Uterus (tissue), 4 donors: ENCODE measurements around the gene CDH13. TPM values are rescaled to one million over a fixed set of nuclear protein-coding genes. Genes with fewer than 3 reads are reported as not detected.

Source experiments
- DNase-seq, 2 donors: peaks; one replicate each; pipeline ENCODE4 v3.0.0-alpha.2; 2019 to 2020
- H3K27ac ChIP-seq, 2 donors: fragments of 200-600 bp; sonication (generic); 1 replicate in 1 of 2; 2 replicates in 1 of 2; pipeline ENCODE4 v1.5.1; 2016 to 2018
- H3K27me3 ChIP-seq, 2 donors: fragments of 200-600 bp; sonication (generic); one replicate each; pipeline ENCODE4 v1.5.1; 2018 to 2019; ENCODE audit warnings: control low read depth in 1 of 2
- H3K36me3 ChIP-seq, 2 donors: fragments of 200-600 bp; sonication (generic); one replicate each; pipeline ENCODE4 v1.5.1; 2019; ENCODE audit warnings: control low read depth in 1 of 2
- H3K4me1 ChIP-seq, 2 donors: fragments of 200-600 bp; sonication (generic); one replicate each; pipeline ENCODE4 v1.5.1; 2018 to 2019; ENCODE audit warnings: control low read depth in 1 of 2
- H3K4me3 ChIP-seq, 2 donors: fragments of 200-600 bp; sonication (generic); 1 replicate in 1 of 2; 2 replicates in 1 of 2; pipeline ENCODE4 v1.5.1; 2018 to 2019; ENCODE audit warnings: mild to moderate bottlenecking in 1 of 2
- H3K9me3 ChIP-seq, 2 donors: fragments of 200-600 bp; sonication (generic); one replicate each; pipeline ENCODE4 v1.5.1; 2019; ENCODE audit warnings: control low read depth in 1 of 2
- POLR2A ChIP-seq, 2 donors: fragments of 450-650 bp; IDR thresholded peaks; one replicate each; pipeline ENCODE4 v1.6.1; 2016; ENCODE audit warnings: antibody characterized with exemption in 2 of 2, mild to moderate bottlenecking in 1 of 2, moderate library complexity in 1 of 2
- intact Hi-C: fragments of 100-400 bp; cut with DNase I; formaldehyde crosslinking; loops from one replicate; pipeline ENCODE4 v1.15.1; 2023; ENCODE audit warnings: low total_unique reads
- total RNA-seq, 4 donors: library from RNA; depleted of rRNA in 3 of 4; stranded (reverse); fragments of >200 nt in 3 of 4; gene quantifications; one replicate each; pipeline versions ENCODE4 v1.1.0 to v1.2.4, GENCODE V29; 2014 to 2023
- TF ChIP-seq, protein P1 (sequence below), 4 experiments: fragments of 200-600 bp in 2 of 4; fragments of 450-650 bp in 2 of 4; sonication (generic) in 2 of 4; IDR thresholded peaks; one replicate each; pipeline ENCODE4 v1.5.1; 2016 to 2019; ENCODE audit warnings: antibody characterized with exemption in 4 of 4, mild to moderate bottlenecking in 2 of 4, moderate library complexity in 1 of 4
- donor health status: DM: yes; HTN: yes; CAD: no.

Gene CDH13
- total RNA-seq, 4 donors from 2014 or later, result 49.1 to 99.4 (median 82.7) TPM

DNA sequence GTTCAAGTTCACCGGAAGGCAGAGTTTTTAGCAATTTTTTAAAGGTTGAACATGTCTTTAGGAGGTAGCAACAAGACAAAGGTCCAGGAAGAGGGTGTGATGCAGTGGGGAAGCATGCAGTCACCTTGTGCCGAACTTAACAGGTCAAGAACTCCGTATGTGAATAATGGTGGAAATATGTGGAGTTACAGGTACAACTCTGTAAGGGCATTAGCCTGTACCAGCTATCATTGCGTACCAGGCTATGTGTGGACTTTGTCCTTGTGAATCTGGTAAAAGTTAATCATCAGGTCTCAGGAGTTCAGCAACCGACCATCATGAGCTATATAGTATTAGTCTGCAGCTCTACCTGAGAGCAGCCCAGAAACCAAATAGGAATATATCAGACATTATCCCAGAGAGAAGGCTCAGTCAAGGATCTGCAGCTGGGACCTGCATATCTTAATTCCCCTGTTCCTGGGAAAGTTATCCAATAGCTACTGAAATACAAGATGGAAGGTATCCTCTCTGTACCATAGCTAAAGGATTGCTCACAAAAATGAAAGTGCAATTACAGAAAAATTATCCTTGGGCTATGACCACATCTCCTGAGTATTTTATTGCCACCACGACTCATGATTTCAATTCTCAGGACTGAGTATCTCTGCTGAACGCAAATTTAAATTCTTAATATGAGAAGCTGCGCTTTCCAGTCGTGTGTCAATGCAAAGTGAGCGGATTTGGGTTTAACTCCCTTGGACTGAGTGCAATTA lies 469.3 kb downstream of the CDH13 start:
- intact Hi-C loops, result no loop called here
- Histone ChIP-seq H3K9me3 (peaks cover 0 to 8% of the 10 kb centered on the region in 2 donors), H3K27me3 (no peaks in the 10 kb centered on the region), H3K4me3 (no peak overlapping the region), H3K36me3 (no peaks in the 10 kb centered on the region), H3K27ac (no peak overlapping the region), H3K4me1 (no peaks in the 10 kb centered on the region)
- TF ChIP-seq, protein P1, sequence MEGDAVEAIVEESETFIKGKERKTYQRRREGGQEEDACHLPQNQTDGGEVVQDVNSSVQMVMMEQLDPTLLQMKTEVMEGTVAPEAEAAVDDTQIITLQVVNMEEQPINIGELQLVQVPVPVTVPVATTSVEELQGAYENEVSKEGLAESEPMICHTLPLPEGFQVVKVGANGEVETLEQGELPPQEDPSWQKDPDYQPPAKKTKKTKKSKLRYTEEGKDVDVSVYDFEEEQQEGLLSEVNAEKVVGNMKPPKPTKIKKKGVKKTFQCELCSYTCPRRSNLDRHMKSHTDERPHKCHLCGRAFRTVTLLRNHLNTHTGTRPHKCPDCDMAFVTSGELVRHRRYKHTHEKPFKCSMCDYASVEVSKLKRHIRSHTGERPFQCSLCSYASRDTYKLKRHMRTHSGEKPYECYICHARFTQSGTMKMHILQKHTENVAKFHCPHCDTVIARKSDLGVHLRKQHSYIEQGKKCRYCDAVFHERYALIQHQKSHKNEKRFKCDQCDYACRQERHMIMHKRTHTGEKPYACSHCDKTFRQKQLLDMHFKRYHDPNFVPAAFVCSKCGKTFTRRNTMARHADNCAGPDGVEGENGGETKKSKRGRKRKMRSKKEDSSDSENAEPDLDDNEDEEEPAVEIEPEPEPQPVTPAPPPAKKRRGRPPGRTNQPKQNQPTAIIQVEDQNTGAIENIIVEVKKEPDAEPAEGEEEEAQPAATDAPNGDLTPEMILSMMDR (IDR thresholded peaks at IDR 0.05), result no peak
- TF ChIP-seq POLR2A (IDR thresholded peaks at IDR 0.05), result no peak
- DNase-seq, result no peak

DNA sequence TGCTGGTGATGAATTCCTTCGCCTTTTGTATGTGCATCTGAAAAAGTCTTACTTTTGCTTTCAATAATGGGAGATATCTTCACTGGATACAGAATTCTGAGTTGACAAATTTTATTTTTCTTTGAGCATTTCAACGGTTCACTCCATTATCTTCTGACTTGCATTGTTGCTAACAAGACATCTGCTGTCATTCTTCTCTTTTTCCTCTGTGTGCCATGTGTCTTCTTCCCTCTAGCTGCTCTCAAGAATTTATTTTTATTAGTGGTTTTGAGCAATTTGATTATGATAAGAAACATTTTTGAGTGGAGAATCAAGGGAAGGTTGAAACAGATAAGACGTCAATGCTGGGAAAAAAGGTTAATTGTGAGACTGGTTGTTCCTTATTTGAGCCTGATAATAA lies 471.8 kb downstream of the CDH13 start:
- no peak overlapping the region for H3K27ac ChIP-seq
- no peak overlapping the region for H3K4me3 ChIP-seq
- TF ChIP-seq, protein P1 (IDR thresholded peaks at IDR 0.05), result no peak
- no peak for TF ChIP-seq POLR2A (IDR thresholded peaks at IDR 0.05)
- H3K27me3 ChIP-seq, result no peaks in the 10 kb centered on the region
- H3K36me3 ChIP-seq, result no peaks in the 10 kb centered on the region
- no peaks in the 10 kb centered on the region for H3K4me1 ChIP-seq
- DNase-seq, result no peak
- intact Hi-C loops, result no loop called here
- H3K9me3 ChIP-seq, result peaks cover 0 to 8% of the 10 kb centered on the region in 2 donors

DNA sequence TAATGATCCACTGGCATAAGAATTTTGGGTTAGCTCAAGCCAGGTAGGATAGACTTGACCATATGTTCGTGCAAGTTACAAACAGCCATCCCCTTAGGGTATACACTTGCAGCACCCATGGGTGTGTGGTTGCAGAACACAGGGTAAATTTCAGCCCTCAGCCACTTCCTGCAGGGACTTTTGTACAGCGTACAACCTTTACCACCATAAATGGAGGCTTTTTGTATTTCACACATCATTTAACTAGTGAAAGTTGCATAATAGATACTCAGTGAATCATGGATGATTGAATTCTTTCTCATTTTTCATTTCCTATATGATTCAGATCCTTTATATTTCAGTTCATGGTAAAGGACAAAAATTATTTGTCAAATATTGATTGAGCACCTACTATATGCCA lies 473.9 kb downstream of the CDH13 start:
- Histone ChIP-seq H3K4me3 (no peak overlapping the region), H3K27ac (no peak overlapping the region), H3K9me3 (peaks cover 0 to 8% of the 10 kb centered on the region in 2 donors), H3K27me3 (no peaks in the 10 kb centered on the region), H3K36me3 (no peaks in the 10 kb centered on the region), H3K4me1 (no peaks in the 10 kb centered on the region)
- intact Hi-C loops, result no loop called here
- TF ChIP-seq POLR2A (IDR thresholded peaks at IDR 0.05), result no peak
- TF ChIP-seq, protein P1 (IDR thresholded peaks at IDR 0.05), result no peak
- no peak for DNase-seq

DNA sequence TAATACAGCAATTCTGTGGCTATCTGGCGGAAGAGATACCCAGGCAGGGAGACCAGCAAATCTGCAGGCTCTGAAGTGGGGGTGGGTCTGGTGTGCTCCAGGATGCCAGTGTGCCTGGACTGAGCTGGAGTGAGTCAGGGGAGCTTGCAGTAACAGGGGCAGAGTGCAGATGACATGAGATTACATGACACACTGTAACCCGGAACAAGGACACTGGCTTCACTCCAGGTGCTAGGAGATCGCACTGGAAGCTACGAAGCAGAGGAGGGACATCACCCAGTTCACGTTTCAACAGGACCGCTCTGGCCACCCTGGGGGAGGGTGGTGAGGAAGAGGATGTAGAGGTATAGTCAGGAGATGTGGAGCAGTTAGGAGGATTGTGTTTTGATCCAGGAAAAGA lies 475.6 kb downstream of the CDH13 start:
- Histone ChIP-seq H3K27me3 (no peaks in the 10 kb centered on the region), H3K4me1 (no peaks in the 10 kb centered on the region)

More for the DNA sequence above, 475.6 kb downstream of the CDH13 start:
- intact Hi-C loops, result no loop called here
- DNase-seq, result no peak
- Histone ChIP-seq H3K4me3 (no peak overlapping the region), H3K36me3 (no peaks in the 10 kb centered on the region), H3K27ac (no peak overlapping the region), H3K9me3 (peaks cover 0 to 8% of the 10 kb centered on the region in 2 donors)
- no peak for TF ChIP-seq POLR2A (IDR thresholded peaks at IDR 0.05)
- TF ChIP-seq, protein P1 (IDR thresholded peaks at IDR 0.05), result no peak
